ENCODE data around the gene NBPF12.

DNA sequence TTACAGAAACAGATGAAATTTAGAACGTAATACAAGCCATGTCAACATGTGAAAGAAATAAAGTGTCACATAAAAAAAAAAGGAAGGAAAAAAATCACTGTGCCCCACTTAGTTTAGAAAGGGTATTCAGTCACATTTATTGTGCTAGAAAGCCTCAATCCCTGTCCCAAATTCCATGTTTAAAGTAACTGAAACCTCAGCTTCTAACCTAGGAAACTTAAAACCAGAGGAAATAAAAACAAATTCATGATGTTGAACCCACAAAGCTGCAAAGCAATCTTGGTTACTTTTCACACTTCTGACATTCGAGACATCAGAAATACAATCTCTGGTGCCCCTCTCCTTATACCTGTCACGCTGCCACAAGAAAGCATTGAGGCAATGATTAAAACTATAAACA is 101.8 kb downstream of the NBPF12 start:
- TF ChIP-seq, protein P1, sequence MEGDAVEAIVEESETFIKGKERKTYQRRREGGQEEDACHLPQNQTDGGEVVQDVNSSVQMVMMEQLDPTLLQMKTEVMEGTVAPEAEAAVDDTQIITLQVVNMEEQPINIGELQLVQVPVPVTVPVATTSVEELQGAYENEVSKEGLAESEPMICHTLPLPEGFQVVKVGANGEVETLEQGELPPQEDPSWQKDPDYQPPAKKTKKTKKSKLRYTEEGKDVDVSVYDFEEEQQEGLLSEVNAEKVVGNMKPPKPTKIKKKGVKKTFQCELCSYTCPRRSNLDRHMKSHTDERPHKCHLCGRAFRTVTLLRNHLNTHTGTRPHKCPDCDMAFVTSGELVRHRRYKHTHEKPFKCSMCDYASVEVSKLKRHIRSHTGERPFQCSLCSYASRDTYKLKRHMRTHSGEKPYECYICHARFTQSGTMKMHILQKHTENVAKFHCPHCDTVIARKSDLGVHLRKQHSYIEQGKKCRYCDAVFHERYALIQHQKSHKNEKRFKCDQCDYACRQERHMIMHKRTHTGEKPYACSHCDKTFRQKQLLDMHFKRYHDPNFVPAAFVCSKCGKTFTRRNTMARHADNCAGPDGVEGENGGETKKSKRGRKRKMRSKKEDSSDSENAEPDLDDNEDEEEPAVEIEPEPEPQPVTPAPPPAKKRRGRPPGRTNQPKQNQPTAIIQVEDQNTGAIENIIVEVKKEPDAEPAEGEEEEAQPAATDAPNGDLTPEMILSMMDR (IDR thresholded peaks at IDR 0.05): no peak
- no peak for TF ChIP-seq ZFX (IDR thresholded peaks at IDR 0.05; ENCODE audit: borderline replicate concordance)

Measured in 22Rv1 (cell line).